Muscle layer of duodenum (tissue), 2 donors: ENCODE data around the gene KIF5A.
"Not testable (repeated sequence)": the region's sequence is repeated elsewhere in the genome, so short reads cannot be mapped to it uniquely, and the experiment has no call there.

Experiments used
- H3K27ac ChIP-seq: one replicate; pipeline ENCODE4 v1.7.0; 2013; ENCODE audit warnings: mild to moderate bottlenecking, low read length
- H3K27me3 ChIP-seq: one replicate; pipeline ENCODE4 v1.7.0; 2013; ENCODE audit warnings: low read depth, mild to moderate bottlenecking, control low read depth, low read length
- H3K36me3 ChIP-seq, 2 donors: one replicate each; pipeline ENCODE4 v1.7.0; 2013; ENCODE audit warnings: low read length in 2 of 2, control low read depth in 1 of 2, mild to moderate bottlenecking in 1 of 2; ENCODE audit not compliant: insufficient read depth in 2 of 2, control insufficient read depth in 1 of 2
- H3K4me1 ChIP-seq, 2 donors: one replicate each; pipeline ENCODE4 v1.7.0; 2013; ENCODE audit warnings: low read length in 2 of 2, mild to moderate bottlenecking in 2 of 2, control low read depth in 1 of 2, moderate library complexity in 1 of 2; ENCODE audit not compliant: insufficient read depth in 2 of 2, control insufficient read depth in 1 of 2
- H3K4me3 ChIP-seq, 2 donors: one replicate each; pipeline ENCODE4 v1.7.0; 2013; ENCODE audit warnings: low read length in 2 of 2, low read depth in 1 of 2, mild to moderate bottlenecking in 1 of 2
- H3K9me3 ChIP-seq, 2 donors: one replicate each; pipeline ENCODE4 v1.7.0; 2013; ENCODE audit warnings: low read length in 2 of 2, control low read depth in 1 of 2, mild to moderate bottlenecking in 1 of 2; ENCODE audit not compliant: control insufficient read depth in 1 of 2
- donor health status: healthy.

KIF5A gene

GRCh38 chr12:57549909-57550640 lies at the start of gene KIF5A:
TSS of gene KIF5A (plus strand) at chr12:57550044. CDS start at chr12:57550272, 228 bp downstream.
- Histone ChIP-seq H3K9me3 (no peaks in the 10 kb centered on the region), H3K4me1 (peaks cover 7 to 30% of the 10 kb centered on the region in 2 donors), H3K36me3 (no peaks in the 10 kb centered on the region), H3K27ac (no peak within 1 kb of the TSS), H3K27me3 (peaks cover 17% of the 10 kb centered on the region), H3K4me3 (peak within 1 kb of the TSS; percentile 44 to 70)

- Histone ChIP-seq H3K27ac (no peak overlapping the region), H3K9me3 (no peaks in the 10 kb centered on the region), H3K36me3 (peaks cover 36 to 77% of the 10 kb centered on the region in 2 donors), H3K4me1 (no peaks in the 10 kb centered on the region), H3K4me3 (no peak overlapping the region), H3K27me3 (no peaks in the 10 kb centered on the region)
These were observed 49.6 kb upstream of the KIF5A start for GRCh38 chr12:57500213-57500612.

GRCh38 chr12:57502311-57502969 lies 47.4 kb upstream of the KIF5A start:
- not testable (repeated sequence) for H3K4me3 ChIP-seq, H3K9me3 ChIP-seq, H3K4me1 ChIP-seq, H3K27me3 ChIP-seq, H3K27ac ChIP-seq
- peaks cover 37 to 73% of the 10 kb centered on the region in 2 donors for H3K36me3 ChIP-seq

- H3K27me3 ChIP-seq, H3K4me3 ChIP-seq, H3K9me3 ChIP-seq, H3K27ac ChIP-seq, H3K4me1 ChIP-seq: not testable (repeated sequence)
- H3K36me3 ChIP-seq: peaks cover 21 to 50% of the 10 kb centered on the region in 2 donors
These were observed 43.3 kb upstream of the KIF5A start for GRCh38 chr12:57506541-57506940.

GRCh38 chr12:57507796-57508195 lies 42.0 kb upstream of the KIF5A start:
- not testable (repeated sequence) for H3K4me3 ChIP-seq, H3K4me1 ChIP-seq, H3K9me3 ChIP-seq, H3K27ac ChIP-seq, H3K27me3 ChIP-seq
- peaks cover 33 to 55% of the 10 kb centered on the region in 2 donors for H3K36me3 ChIP-seq

- Histone ChIP-seq H3K27ac (no peak overlapping the region), H3K9me3 (no peaks in the 10 kb centered on the region), H3K36me3 (peaks cover 50 to 52% of the 10 kb centered on the region in 2 donors)
These were observed 38.7 kb upstream of the KIF5A start for GRCh38 chr12:57511161-57511560.

GRCh38 chr12:57511588-57512325 lies 38.1 kb upstream of the KIF5A start:
- H3K9me3 ChIP-seq: no peaks in the 10 kb centered on the region
- H3K27ac ChIP-seq: no peak overlapping the region
- peaks cover 0 to 2% of the 10 kb centered on the region in 2 donors for H3K4me1 ChIP-seq
- H3K4me3 ChIP-seq: no peak overlapping the region
- H3K27me3 ChIP-seq: no peaks in the 10 kb centered on the region
- peaks cover 55 to 58% of the 10 kb centered on the region in 2 donors for H3K36me3 ChIP-seq

More at GRCh38 chr12:57511161-57511560, 38.7 kb upstream of the KIF5A start:
- H3K4me1 ChIP-seq: no peaks in the 10 kb centered on the region
- no peaks in the 10 kb centered on the region for H3K27me3 ChIP-seq
- H3K4me3 ChIP-seq: no peak overlapping the region

- H3K27ac ChIP-seq: no peak overlapping the region
- no peaks in the 10 kb centered on the region for H3K9me3 ChIP-seq
- no peaks in the 10 kb centered on the region for H3K27me3 ChIP-seq
- H3K36me3 ChIP-seq: peaks cover 64 to 67% of the 10 kb centered on the region in 2 donors
- H3K4me3 ChIP-seq: no peak overlapping the region
- peaks cover 5 to 11% of the 10 kb centered on the region in 2 donors for H3K4me1 ChIP-seq
These were observed 37.2 kb upstream of the KIF5A start for GRCh38 chr12:57512665-57513064.

- H3K9me3 ChIP-seq: no peaks in the 10 kb centered on the region
- peaks cover 67 to 69% of the 10 kb centered on the region in 2 donors for H3K36me3 ChIP-seq
- H3K27ac ChIP-seq: no peak overlapping the region
- H3K4me1 ChIP-seq: peaks cover 9 to 17% of the 10 kb centered on the region in 2 donors
- H3K4me3 ChIP-seq: no peak overlapping the region
- H3K27me3 ChIP-seq: no peaks in the 10 kb centered on the region
These were observed 36.6 kb upstream of the KIF5A start for GRCh38 chr12:57513266-57513665.

- Histone ChIP-seq H3K4me1 (peaks cover 14 to 21% of the 10 kb centered on the region in 2 donors), H3K36me3 (peaks cover 67 to 69% of the 10 kb centered on the region in 2 donors)
- H3K4me3 ChIP-seq, H3K27ac ChIP-seq, H3K9me3 ChIP-seq, H3K27me3 ChIP-seq: not testable (repeated sequence)
These were observed 36.2 kb upstream of the KIF5A start for GRCh38 chr12:57513677-57514076.

- H3K27ac ChIP-seq, H3K4me3 ChIP-seq, H3K9me3 ChIP-seq, H3K27me3 ChIP-seq: not testable (repeated sequence)
- Histone ChIP-seq H3K4me1 (peaks cover 17 to 27% of the 10 kb centered on the region in 2 donors), H3K36me3 (peaks cover 63 to 64% of the 10 kb centered on the region in 2 donors)
These were observed 35.6 kb upstream of the KIF5A start for GRCh38 chr12:57514246-57514645.
